K562 (cell line): Measurements from ENCODE around the gene SMCHD1. TPM values are rescaled to one million over a fixed set of nuclear protein-coding genes. Genes with fewer than 3 reads are reported as not detected.
A peak's percentile ranks its signal among the peaks of the same experiment; 100 is the strongest.

ENCODE experiments used
- BCOR ChIP-seq: fragments of 450-650 bp; IDR thresholded peaks from 2 replicates; pipeline ENCODE4 v1.6.1; 2016
- CHD2 ChIP-seq: IDR thresholded peaks from 2 replicates; pipeline ENCODE4 v1.6.1; 2011; ENCODE audit warnings: low read depth, low read length
- FOXJ2 ChIP-seq: fragments of 200-800 bp; sonication (Bioruptor generic); IDR thresholded peaks from 2 replicates; pipeline ENCODE4 v1.6.1; 2016; ENCODE audit warnings: missing genetic modification characterization, missing compliant biosample characterization
- GTF2E2 ChIP-seq: fragments of 200-800 bp; sonication (Bioruptor generic); IDR thresholded peaks from 2 replicates; pipeline ENCODE4 v1.6.1; 2016; ENCODE audit warnings: missing genetic modification characterization, missing compliant biosample characterization
- HIVEP1 ChIP-seq: fragments of 250-450 bp; sonication (Bioruptor Pico); IDR thresholded peaks from 2 replicates; pipeline ENCODE4 v1.4.0; 2020; ENCODE audit warnings: mild to moderate bottlenecking
- HNRNPLL ChIP-seq: fragments of 200-400 bp; formaldehyde crosslinking; IDR thresholded peaks from 2 replicates; pipeline ENCODE4 v1.6.1; 2017; ENCODE audit warnings: low read length, low read depth, mild to moderate bottlenecking; ENCODE audit not compliant: poor library complexity, severe bottlenecking
- KDM5B ChIP-seq: fragments of 200-600 bp; sonication (generic); IDR thresholded peaks from 2 replicates; pipeline ENCODE4 v1.6.1; 2012; ENCODE audit warnings: low read depth, mild to moderate bottlenecking, moderate library complexity, low read length, control low read depth, inconsistent platforms; ENCODE audit not compliant: insufficient replicate concordance
- KLF16 ChIP-seq: IDR thresholded peaks from 2 replicates; pipeline ENCODE4 v1.6.1; 2016; ENCODE audit warnings: antibody characterized with exemption
- MAFG ChIP-seq: fragments of 450-650 bp; conservative IDR thresholded peaks from 2 replicates; pipeline ENCODE4 v1.6.1; 2016; ENCODE audit warnings: missing genetic modification characterization, missing compliant biosample characterization
- MEF2D ChIP-seq: conservative IDR thresholded peaks from 2 replicates; pipeline ENCODE4 v1.6.1; 2016; ENCODE audit warnings: low read depth, missing genetic modification characterization, missing compliant biosample characterization
- NCOA6 ChIP-seq: fragments of 450-650 bp; IDR thresholded peaks from 2 replicates; pipeline ENCODE4 v1.6.1; 2017; ENCODE audit warnings: mild to moderate bottlenecking
- PHF20 ChIP-seq: fragments of 450-650 bp; IDR thresholded peaks from 2 replicates; pipeline ENCODE4 v1.6.1; 2018; ENCODE audit not compliant: partially characterized antibody
- SAFB2 ChIP-seq: fragments of 200-400 bp; formaldehyde crosslinking; IDR thresholded peaks from 2 replicates; pipeline ENCODE4 v1.6.1; 2018; ENCODE audit warnings: borderline replicate concordance, low read length, low read depth, moderate library complexity; ENCODE audit not compliant: severe bottlenecking
- SIX5 ChIP-seq, 2 experiments: IDR thresholded peaks; 2 replicates each; pipeline ENCODE4 v1.6.1; 2011; ENCODE audit warnings: low read length in 2 of 2, borderline replicate concordance in 1 of 2, low read depth in 1 of 2, mild to moderate bottlenecking in 1 of 2, moderate library complexity in 1 of 2; ENCODE audit not compliant: insufficient read depth in 1 of 2
- SLC30A9 ChIP-seq: fragments of 250-450 bp; sonication (Bioruptor Pico); IDR thresholded peaks from 2 replicates; pipeline ENCODE4 v1.8.0; 2022; ENCODE audit warnings: mild to moderate bottlenecking, moderate library complexity
- ZBTB1 ChIP-seq: sonication (generic); formaldehyde crosslinking; IDR thresholded peaks from 2 replicates; pipeline ENCODE4 v1.8.1; 2023; ENCODE audit warnings: missing genetic modification reagents, low read depth, mild to moderate bottlenecking, borderline replicate concordance
- ZNF3 ChIP-seq: fragments of 250-450 bp; sonication (Bioruptor Pico); IDR thresholded peaks from 2 replicates; pipeline ENCODE4 v1.5.0; 2021; ENCODE audit warnings: mild to moderate bottlenecking, moderate library complexity
- ZNF316 ChIP-seq: fragments of 450-650 bp; IDR thresholded peaks from 2 replicates; pipeline ENCODE4 v1.6.1; 2016
- ZNF445 ChIP-seq: fragments of 250-450 bp; sonication (Bioruptor Pico); IDR thresholded peaks from 2 replicates; pipeline ENCODE4 v1.4.0; 2020; ENCODE audit warnings: low read depth, mild to moderate bottlenecking, moderate library complexity
- ZNF699 ChIP-seq: fragments of 250-450 bp; sonication (Bioruptor Pico); IDR thresholded peaks from 2 replicates; pipeline ENCODE4 v1.8.0; 2021; ENCODE audit warnings: mild to moderate bottlenecking, moderate library complexity; ENCODE audit not compliant: insufficient replicate concordance
- ZNF76 ChIP-seq: fragments of 250-450 bp; sonication (Bioruptor Pico); IDR thresholded peaks from 2 replicates; pipeline ENCODE4 v1.4.0; 2020; ENCODE audit warnings: mild to moderate bottlenecking, moderate library complexity, borderline replicate concordance
- polyA plus RNA-seq, 8 experiments: library from polyadenylated mRNA; depleted of rRNA in 4 of 8; stranded (reverse) in 5 of 8; unstranded in 3 of 8; fragments of >200 nt; fragmentation: Nextera tagmentation in 2 of 8; fragmentation: Illumina TruSeq in 1 of 8; extraction: Ambion mirVana in 2 of 8; extraction: Trizol in 1 of 8; gene quantifications; 2 replicates each; pipeline versions ENCODE4 v1.2.1 to v1.2.3, GENCODE V29; 2011 to 2014; ENCODE audit warnings: inconsistent platforms in 1 of 8, missing spikeins in 1 of 8
- total RNA-seq, 7 experiments: library from RNA; depleted of rRNA in 6 of 7; stranded (reverse); fragments of >200 nt in 6 of 7; fragmentation: Illumina TruSeq in 2 of 7; extraction: Trizol in 2 of 7; gene quantifications; 2 replicates each; pipeline versions ENCODE4 v1.2.1 to v1.2.3, GENCODE V29; 2011 to 2021; ENCODE audit warnings: low replicate concordance in 1 of 7
- TF ChIP-seq, protein P1 (sequence below): fragments of 450-650 bp; IDR thresholded peaks from 2 replicates; pipeline ENCODE4 v1.6.1; 2018; ENCODE audit not compliant: partially characterized antibody
- TF ChIP-seq, protein P2 (sequence below): fragments of 250-450 bp; sonication (Bioruptor Pico); IDR thresholded peaks from 2 replicates; pipeline ENCODE4 v1.8.0; 2022; ENCODE audit warnings: moderate library complexity, mild to moderate bottlenecking, inconsistent platforms
- TF ChIP-seq, protein P3 (sequence below): fragments of 450-650 bp; formaldehyde crosslinking; IDR thresholded peaks from 2 replicates; pipeline ENCODE4 v1.4.0; 2020; ENCODE audit warnings: mild to moderate bottlenecking, moderate library complexity

SMCHD1 gene
- total and polyA plus RNA-seq, 9 of the 15 experiments (the other 6 are each of a cell fraction or from before 2014, with no cell fraction given): 6.3 to 144 (median 72.7) TPM

DNA sequence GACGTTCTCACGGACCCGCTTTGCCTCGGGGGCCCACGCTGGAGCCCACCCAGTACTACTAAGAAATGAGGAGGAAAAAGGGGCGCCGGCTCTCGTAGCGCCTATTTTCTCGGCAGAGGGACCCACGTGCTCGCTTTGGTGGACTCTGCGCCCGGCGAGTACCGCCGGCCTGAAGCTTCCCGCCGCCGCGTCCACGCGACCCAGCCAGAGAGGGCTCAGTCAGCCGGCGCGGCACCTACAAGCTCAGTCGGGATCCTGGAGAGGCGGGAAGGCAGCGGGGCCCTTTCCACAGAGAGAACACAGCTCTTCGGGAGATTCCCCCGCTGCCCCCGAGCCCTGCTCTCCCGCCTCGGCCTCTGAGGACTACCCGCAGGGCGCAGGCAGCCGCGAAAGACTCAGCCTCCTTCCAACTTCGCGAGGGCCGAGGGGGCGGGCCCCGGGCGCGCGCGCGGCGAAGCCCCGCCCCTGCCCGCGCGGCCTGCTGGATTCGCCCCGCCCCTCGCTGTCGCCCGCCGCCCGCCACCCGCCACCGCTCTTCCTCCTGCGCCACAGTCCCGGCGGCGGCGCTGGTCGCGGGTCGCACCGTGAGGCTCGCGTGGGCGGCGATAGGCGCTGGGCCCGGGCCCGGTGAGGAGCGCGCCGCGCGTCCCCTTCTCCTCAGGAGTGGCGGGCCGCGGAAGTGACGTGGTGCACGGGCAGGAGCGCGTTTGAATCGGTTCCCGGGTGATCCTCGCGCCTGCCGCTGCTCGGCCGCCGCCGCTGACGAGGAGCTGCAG lies at the start of gene SMCHD1 (continued):
- TF ChIP-seq GTF2E2 (peak; percentile 96; the same call in 1 of the 2 replicates), SIX5 (IDR thresholded peaks at IDR 0.05; ENCODE audit: borderline replicate concordance in 1 of 2, insufficient read depth in 1 of 2, low read depth in 1 of 2, low read length in 2 of 2) (no peak), KLF16 (no peak), MEF2D (no peak), ZNF445 (CRISPR knock-in tag) (no peak), KDM5B (peak; percentile 96), ZNF3 (CRISPR knock-in tag) (no peak), SAFB2 (no peak), CHD2 (no peak; the same call in 1 of the 2 replicates), PHF20 (no peak), ZBTB1 (CRISPR knock-in tag) (no peak; the same call in 1 of the 2 replicates), NCOA6 (no peak), ZNF699 (CRISPR knock-in tag) (no peak), SLC30A9 (no peak), HIVEP1 (CRISPR knock-in tag) (no peak), BCOR (peak; percentile 66), FOXJ2 (no peak), HNRNPLL (peak; percentile 62), ZNF316 (no peak; the same call in 1 of the 2 replicates), ZNF76 (CRISPR knock-in tag) (no peak; the same call in 1 of the 2 replicates), MAFG (tag) (no peak)
- TF ChIP-seq, protein P1, sequence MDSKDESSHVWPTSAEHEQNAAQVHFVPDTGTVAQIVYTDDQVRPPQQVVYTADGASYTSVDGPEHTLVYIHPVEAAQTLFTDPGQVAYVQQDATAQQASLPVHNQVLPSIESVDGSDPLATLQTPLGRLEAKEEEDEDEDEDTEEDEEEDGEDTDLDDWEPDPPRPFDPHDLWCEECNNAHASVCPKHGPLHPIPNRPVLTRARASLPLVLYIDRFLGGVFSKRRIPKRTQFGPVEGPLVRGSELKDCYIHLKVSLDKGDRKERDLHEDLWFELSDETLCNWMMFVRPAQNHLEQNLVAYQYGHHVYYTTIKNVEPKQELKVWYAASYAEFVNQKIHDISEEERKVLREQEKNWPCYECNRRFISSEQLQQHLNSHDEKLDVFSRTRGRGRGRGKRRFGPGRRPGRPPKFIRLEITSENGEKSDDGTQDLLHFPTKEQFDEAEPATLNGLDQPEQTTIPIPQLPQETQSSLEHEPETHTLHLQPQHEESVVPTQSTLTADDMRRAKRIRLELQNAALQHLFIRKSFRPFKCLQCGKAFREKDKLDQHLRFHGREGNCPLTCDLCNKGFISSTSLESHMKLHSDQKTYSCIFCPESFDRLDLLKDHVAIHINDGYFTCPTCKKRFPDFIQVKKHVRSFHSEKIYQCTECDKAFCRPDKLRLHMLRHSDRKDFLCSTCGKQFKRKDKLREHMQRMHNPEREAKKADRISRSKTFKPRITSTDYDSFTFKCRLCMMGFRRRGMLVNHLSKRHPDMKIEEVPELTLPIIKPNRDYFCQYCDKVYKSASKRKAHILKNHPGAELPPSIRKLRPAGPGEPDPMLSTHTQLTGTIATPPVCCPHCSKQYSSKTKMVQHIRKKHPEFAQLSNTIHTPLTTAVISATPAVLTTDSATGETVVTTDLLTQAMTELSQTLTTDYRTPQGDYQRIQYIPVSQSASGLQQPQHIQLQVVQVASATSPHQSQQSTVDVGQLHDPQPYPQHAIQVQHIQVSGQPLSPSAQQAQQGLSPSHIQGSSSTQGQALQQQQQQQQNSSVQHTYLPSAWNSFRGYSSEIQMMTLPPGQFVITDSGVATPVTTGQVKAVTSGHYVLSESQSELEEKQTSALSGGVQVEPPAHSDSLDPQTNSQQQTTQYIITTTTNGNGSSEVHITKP: peak; percentile 37
- TF ChIP-seq, protein P2, sequence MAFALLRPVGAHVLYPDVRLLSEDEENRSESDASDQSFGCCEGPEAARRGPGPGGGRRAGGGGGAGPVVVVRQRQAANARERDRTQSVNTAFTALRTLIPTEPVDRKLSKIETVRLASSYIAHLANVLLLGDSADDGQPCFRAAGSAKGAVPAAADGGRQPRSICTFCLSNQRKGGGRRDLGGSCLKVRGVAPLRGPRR (CRISPR knock-in tag): no peak
- TF ChIP-seq, protein P3, sequence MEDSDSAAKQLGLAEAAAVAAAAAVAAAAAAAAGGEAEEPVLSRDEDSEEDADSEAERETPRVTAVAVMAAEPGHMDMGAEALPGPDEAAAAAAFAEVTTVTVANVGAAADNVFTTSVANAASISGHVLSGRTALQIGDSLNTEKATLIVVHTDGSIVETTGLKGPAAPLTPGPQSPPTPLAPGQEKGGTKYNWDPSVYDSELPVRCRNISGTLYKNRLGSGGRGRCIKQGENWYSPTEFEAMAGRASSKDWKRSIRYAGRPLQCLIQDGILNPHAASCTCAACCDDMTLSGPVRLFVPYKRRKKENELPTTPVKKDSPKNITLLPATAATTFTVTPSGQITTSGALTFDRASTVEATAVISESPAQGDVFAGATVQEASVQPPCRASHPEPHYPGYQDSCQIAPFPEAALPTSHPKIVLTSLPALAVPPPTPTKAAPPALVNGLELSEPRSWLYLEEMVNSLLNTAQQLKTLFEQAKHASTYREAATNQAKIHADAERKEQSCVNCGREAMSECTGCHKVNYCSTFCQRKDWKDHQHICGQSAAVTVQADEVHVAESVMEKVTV (CRISPR knock-in tag): no peak
